GM21737 (cell line): ENCODE data around the gene UBE2I.
"Not testable (repeated sequence)": the region's sequence is repeated elsewhere in the genome, so short reads cannot be mapped to it uniquely, and the experiment has no call there.

ENCODE experiments used
- ATAC-seq: cut with Tn5 transposase; IDR thresholded peaks from one replicate; pipeline ENCODE4 v1.9.1; 2021; ENCODE audit warnings: mild to moderate bottlenecking, moderate library complexity; ENCODE audit not compliant: unreplicated experiment

UBE2I gene

DNA sequence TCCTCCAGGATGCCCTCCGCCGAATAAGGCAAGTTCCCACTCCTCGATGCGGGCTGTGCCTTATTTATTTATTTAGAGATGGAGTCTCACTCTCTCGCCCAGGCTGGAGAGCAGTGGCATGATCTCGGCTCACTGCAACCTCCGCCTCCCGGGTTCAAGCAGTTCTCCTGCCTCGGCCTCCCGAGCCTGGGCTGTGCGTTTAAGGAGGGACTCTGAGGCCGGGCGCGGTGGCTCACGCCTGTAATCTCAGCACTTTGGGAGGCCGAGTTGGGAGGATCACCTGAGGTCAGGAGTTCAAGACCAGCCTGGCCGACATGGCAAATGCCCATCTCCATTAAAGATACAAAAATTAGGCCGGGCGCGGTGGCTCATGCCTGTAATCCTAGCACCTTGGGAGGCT lies 18.7 kb downstream of the UBE2I start:
- ATAC-seq, result not testable (repeated sequence)

DNA sequence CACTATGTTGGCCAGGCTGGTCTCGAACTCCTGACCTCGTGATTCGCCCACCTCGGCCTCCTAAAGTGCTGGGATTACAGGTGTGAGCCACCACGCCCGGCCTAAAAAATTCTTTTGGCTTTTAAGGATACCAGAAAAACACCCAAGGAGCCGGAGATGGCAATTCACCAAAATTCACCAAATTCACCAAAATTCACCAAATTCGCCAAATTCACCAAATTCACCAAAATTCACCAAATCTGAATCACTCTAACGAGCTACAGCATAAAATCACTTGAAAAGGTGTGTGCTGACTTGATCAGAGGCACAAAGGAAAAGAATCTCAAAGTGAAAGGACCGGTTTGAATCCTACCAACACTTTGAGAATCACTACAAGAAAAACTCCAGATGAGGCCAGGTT lies 19.5 kb downstream of the UBE2I start:
- not testable (repeated sequence) for ATAC-seq

DNA sequence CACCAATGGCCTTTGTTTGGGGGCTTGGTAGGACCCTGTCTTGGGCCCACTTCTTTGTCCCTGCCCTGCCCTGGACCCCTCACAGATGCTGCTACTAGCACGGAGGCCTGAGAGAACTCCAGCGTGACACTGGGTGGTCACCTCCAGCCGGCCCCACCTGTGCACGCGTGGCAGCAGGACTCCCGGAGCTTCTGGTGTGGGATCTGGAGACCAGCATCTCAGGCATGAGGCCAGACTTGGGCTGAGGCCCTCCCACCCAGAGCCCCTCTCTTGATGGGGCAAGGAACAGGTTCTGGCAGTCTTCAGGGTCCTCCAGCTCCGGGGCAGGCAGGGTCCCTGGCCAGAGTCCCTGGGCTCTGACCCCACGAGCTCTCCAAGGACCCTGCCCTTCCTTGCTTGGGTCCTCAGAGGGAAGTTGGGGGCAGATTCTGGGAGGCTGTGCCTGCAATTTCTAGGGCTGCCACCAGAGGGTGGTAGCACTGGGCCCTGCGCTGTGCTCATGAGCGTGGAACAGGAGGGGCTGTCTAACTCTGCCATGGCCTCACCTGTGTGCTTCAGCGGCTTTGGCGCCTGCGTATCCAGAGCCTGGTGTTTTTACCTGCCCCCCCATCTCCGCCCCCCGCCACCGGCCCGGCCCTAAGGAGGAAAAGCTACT lies 21.0 kb downstream of the UBE2I start:
- no peak for ATAC-seq

DNA sequence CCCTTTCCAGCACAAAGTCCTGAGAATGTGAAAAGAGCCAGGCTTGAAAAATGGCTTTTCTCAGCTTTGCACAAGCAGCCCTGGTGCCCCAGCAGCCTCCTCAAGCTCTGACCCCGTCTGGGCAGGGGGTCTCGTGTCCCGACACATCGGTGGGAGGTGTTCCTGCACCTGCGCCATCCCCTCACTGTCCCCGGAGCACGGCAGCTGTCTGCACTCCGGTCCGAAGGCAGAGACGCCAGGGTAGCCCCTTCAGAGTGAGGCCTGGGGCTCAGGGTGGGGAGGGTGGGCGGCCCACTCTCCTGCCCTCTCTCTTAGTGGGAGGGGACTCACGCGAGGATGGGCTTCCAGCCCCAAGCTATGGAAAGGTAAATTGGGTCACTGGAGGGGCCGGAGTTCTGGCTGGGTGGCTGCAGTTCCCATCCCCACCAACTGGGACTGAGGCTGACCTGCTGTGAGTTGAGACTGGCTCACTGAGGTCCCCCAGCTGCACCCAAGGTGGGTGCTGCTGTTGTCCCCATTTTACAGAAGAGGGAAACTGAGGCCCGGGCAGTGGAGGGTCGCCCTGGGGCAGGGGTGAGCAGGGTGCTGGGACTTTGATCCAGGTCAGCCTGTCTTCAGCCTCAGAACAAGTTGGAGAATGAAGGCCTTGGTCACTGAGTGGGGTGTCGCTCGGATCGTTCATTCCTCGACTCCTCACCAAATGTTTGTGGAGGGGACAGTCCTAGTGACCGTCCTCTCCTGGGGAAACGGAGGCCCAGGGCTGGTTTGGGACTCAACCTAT lies 21.7 kb downstream of the UBE2I start:
- ATAC-seq, result no peak

DNA sequence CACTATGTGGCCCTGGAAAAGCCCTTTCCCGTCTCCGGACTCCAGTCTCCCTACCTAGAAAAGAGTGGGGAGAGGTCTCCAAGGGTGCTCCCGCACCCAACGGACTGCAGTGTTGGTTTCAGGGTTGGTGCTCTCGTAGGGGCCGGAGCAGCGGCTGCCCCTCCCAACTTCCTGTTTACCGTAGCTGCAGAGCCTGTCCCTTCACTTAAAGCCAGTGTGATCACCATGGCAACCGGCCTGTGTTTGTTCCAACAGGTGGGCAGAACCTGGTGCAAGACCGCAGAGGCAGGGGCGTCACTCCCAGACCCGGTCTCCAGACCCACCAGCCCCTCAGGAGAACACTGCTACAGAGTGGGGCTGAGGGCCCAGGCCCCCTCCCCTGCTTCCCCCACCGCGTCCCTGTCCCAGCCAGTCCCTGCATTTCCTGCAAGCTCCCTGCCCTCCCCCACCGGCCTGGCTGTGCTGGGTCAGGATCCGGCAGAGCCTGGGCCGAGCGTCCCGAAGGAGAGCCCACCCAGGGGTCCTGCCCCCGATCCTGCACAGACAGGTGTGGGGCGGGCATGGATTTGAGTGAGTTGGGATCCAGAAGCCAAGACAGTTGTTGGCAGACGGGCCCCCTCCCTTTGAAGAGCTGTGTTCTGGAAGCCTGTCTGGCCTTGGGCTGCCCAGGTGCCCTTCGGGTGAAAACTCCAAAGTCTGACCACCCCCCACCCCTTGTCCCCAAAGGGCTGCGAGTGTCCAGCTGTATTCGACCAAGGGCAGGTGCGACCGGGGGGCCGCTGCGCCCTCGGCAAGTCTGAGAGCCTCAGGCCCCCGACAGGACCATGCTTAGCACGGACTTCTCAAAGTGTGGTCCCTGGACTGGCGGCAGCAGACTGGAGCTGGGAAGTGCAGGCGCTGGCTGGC lies 22.5 kb downstream of the UBE2I start:
- no peak for ATAC-seq

DNA sequence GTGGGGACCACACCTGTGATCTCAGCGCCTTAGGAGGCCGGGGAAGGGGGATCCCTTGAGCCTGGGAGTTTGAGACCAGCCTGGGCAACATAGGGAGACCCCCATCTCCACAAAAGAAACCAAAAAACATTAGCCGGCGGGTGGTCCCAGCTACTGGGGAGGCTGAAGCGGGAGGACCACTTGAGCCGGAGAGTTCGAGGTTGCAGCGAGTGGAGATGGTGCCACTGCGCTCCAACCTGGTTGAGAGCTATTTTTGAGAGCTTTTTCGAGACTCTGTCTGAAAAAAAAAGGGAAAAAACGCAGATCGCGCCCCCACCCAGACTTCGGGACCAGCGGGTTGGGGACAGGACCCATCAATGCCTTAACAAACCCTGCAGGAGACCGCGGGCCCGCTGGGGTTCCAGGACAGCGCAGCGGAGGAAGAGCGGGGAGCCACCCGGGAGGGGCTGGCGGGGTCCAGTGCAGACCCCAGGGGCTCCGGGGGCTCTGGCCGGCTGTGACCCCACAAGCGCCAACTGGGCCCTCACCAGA lies 23.2 kb downstream of the UBE2I start:
- ATAC-seq, result no peak

DNA sequence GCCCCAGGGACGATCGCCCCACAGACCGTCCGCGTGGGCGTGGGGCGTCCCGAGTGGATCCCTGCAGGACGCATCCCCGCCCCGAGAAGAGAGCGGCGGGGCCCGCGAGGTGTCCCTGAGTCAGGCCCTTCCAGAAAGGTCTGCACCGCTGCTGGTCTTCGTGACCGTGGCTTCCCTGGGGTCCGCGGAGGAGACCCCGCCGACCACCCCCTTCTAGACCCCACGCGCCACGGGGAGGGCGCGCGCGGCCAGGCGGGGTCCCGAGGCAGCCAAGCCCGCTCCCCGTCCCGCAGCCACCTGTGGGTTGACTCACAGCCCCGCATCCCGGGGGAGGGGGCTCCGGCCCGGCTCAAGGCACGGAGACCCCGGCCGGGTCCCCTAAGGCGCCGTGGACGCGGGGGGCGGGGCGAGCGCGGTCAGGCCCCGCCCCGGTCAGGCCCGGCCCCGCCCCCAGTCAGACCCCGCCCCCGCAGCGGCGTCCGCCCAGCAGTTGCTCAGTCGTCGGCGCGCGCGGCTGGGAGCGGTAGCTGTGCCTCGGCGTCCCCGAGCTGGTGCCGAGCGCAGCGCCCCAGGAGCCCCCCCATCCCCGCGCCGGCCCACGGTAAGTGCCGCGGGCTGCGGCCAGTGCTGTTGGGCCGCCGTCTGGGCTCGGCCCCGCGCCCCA lies 23.8 kb downstream of the UBE2I start, which contains the start of gene BAIAP3:
BAIAP3 (plus strand) TSS at position 497 of the 664 bp plus-strand sequence. CDS start 4,905 bp downstream, outside the sequence.
- ATAC-seq, result no peak

DNA sequence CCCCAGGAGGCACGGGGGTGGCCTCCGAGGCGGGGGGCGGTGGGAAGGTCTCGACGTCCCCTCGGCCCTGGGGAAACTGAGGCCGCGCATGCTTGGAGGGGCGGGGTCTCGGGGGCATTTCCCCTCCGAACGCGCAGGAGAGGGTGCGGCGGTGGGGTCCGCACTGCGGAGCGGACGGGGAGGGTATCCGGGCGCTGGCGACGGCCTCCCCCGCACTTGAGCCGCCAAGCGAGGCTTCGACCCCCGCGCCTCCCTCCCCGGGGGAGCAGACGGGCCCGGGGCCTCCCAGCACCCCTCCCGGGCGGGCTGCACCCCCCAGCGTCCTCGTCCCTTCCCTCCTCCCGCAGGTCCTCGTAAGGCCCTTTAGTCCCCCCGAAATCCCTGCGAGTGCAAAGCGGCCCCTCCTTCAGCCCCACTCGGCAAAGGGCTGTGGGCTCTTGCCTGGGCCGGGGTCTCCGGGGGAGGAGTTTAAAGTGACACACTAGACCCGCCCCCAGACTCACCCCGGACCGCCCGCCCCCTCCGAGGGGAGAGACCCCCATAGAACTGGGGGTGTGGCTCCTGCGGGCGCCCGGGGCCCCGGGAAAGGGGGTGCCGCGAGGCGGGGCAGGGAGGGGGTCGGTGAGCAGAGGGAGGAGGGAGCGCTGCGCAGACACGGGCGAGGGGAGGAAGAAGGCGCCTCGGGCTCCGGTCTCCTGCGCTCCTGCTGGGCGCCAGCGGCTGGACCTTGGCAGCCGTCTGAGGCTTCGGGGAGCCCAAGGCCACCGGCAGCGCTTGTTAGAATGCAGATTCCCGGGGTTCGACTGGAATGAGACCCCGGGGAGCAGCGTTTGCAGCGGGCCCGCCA lies 24.6 kb downstream of the UBE2I start:
- no peak for ATAC-seq

DNA sequence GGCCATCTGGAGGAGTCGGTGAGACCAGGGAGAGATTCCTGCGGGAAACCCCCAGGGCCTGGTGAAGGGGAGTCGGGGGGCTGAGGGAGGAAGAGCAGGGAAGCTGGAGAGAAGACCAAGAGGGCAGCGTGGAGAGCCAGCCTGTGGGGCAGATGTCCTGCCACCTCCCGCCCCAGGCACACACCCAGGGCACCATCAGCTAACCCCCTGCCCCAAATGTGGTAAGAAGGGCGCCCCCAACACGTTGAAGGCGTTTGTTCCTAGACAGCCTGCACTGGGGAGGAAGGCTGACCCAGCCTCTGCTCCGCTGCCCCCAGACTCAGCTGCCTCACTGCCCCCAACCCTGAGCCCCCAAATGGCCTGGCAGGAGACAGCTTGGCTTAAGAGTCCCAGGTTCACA lies 25.3 kb downstream of the UBE2I start:
- ATAC-seq, result no peak

DNA sequence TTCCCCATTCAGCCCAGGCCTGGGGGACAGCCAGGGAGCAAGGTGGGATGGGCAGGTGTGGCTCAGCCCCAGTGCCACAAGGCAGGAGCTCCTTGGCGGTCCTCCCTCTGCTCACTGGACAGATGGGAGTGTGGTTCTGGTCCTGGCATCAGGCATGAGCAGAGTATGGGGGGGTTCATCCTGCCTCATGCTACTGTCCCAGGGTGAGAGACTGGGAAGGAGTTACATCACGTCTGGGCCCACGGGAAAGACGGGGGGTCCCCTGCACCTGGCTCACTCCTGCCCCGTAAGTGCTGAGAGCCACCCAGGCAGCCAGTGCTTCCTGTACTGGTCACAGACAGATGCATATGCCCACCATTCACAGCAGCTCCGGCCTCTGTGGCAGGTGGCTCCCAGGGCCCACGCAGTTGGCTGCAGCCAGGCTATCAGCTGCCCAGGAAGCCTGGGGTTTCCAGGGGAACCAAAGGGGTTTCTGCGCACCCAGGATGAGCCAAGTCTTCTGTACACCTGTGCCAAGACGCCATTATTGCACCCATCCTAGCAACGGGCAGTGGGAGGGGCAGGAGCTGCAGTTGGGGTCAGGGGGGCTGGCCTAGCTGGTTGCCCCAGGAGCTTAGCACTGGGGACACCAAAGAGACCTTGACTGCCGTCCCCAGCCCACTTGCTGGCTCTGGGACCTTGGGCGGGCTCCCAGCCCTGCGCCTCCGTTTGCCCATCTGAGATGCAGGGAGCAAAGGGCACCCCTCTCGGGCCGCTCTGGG lies 26.0 kb downstream of the UBE2I start:
- ATAC-seq, result no peak

DNA sequence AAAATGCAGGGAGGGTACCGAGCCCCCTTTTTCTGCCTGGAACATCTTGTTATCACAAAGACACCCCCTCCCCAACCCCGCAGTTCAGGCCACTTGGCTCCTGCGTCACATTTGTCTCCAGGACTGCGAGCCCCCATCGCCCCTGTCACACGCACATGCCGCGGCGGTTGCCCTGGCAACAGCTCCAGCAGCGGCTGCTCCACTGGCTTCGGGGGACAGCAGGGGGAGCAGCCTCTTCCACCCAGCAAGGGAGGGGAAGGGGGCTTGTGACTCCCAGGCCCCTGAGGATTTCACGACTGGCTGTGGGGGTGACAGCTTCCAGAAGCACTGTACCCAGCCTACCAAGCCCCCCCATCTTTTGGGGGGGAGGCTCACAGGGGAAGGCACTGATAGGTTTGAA lies 26.6 kb downstream of the UBE2I start:
- ATAC-seq, result no peak

DNA sequence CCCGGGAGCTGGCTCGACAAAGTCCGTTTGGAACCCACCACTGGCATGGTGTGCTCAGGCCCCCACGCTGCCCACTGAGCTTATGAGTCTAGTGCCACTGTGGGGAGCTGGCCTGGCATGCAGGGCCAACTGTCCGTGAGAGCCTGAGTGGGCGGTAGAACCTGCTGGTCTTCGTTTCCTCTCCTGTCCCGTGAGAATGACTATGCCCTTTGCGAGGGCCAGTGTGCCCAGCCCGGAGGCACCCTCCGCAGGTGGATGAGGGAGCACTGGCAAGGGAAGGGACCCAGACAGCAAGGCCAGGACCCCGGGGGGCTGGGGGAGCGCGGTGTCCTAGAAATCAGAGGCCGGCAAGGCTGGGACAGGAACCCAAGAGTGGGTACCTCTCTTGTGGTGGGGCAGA lies 27.2 kb downstream of the UBE2I start:
- no peak for ATAC-seq

DNA sequence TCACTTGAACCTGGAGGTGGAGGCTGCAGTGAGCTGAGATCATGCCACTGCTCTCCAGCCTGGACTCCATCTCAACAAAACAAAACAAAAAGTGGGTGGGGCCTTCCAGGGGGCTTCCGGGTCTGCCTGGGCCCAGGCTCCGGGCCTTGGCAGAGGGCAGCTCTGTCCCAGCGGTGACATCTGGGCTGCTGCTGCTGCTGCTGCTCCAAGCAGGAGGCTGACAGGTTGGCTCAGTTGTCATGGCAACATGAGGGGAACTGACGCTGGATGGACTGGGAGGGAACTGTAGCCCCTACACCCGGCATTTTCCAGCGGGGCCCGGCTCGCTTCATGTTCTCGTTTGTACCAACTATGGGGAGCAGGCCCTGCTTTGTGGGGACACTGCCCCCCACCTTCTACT lies 28.1 kb downstream of the UBE2I start:
- ATAC-seq, result no peak

DNA sequence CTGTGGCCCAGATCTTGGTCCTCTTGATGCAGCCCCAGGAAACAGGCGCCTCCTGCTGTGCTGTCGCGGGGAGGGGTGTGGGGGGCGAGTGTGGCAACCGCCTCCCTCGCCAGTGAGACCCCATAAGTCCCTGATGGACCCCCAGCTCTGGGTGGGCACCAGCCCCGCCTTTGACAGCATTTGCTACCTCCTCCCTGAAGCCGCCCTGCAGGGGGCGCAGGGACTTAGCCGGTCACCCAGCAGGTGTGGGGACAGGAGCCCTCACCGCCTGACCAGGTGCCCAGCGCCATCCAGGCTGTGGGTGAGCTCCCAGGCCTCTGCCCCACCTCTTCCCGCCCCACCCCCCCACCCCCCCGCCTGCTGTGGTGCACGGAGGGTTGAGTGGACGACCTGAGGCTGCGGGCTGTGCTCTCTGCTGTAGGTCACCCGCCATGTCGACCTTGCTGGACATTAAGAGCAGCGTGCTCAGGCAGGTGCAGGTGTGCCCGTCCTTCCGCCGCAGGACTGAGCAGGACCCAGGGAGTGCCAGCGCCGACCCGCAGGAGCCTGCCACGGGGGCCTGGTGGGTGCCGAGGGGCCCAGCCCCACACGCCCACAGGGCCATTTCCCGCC lies 28.8 kb downstream of the UBE2I start:
- no peak for ATAC-seq

DNA sequence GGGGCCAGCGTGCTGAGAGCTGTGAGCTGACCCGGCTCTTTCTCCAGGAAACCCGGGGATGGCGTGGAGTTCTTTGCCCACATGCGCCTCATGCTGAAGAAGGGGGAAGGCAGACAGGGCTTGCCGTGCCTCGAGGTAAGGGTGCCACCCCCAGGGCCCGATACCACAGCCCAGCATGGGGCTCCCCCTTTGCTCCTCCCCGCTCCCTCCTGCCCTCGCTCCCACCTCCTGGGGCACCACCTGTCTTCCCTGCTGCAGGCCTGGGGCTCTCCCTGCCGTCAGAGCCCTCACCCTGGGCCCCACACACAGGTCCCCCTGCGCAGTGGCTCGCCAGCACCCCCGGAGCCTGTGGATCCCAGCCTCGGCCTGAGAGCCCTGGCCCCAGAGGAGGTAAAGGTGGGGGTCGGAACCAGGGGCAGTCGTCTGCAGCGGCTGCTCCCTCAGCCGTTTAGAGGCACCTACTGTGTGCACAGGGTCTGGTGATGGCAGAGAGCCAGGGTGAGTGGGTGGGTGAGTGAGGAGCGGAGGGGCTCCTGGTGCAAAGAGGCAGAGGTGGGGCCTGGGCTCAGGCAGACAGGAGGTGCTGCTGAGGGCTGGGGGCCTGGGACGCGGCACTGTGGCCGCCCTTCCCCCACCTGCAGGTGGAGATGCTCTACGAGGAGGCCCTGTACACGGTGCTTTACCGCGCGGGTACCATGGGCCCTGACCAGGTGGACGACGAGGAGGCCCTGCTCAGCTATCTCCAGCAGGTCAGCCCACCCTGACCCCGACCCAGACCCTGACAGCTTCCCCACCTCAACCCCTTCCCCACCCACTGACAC lies 29.6 kb downstream of the UBE2I start:
- no peak for ATAC-seq

DNA sequence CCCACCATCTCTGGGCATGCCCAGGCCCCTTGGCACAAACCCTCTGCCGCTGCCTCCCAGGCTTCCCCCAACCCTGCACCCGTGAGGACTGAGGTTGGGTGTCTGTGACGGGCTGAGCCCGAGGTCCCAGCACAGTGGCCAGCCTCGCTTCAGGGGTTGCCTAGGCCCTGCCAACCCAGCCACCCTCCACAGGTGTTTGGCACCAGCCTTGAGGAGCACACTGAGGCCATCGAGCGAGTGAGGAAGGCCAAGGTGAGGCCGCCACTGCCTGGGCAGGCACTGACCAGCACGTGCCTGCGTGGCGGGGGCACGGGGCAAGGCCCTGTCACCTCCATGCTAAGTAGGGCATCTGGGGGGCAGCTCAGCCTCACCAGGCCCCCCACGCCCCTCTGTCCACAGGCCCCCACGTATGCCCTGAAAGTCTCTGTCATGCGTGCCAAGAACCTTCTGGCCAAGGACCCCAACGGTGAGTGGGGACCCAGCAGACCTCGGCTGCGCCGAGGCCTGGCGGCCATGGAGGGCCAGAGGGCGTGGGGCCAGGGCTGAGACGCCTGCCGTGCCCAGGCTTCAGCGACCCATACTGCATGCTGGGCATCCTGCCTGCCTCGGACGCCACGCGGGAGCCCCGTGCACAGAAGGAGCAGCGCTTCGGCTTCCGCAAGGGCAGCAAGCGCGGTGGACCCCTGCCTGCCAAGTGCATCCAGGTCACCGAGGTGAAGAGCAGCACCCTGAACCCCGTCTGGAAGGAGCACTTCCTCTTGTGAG lies 31.5 kb downstream of the UBE2I start:
- no peak for ATAC-seq
